GM10847 (cell line): ENCODE measurements around the gene MED31.
A peak's percentile ranks its signal among the peaks of the same experiment; 100 is the strongest.

Experiments used
- POLR2A ChIP-seq: IDR thresholded peaks from 2 replicates; pipeline ENCODE4 v1.6.1; 2011; ENCODE audit not compliant: insufficient read length; ENCODE audit errors: extremely low read depth

MED31 gene

DNA sequence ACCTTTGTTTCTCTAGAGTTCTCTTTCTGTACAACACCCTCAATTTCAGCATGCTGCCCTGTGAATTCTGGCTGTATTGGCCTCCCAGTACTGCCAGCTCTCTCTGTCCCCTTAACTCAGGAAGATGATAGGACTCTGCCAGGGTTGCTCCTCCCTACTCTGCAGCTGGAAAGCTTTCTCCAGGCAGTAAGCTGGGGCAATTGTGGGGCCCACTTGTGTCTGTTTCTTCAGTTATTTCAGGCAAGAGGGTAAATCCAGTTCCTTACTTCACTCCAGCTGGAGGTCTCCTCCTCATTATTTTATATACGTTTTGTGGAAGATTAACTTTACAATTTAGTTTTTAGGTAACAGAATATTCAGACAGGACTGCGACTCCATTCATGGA, 10.1 kb upstream of the MED31 start:
- no peak for TF ChIP-seq POLR2A

- TF ChIP-seq POLR2A = no peak
These were observed 9.5 kb upstream of the MED31 start for GRCh38 chr17:6660805-6661463.

- no peak for TF ChIP-seq POLR2A
These were observed 8.7 kb upstream of the MED31 start for GRCh38 chr17:6660101-6660500.

DNA sequence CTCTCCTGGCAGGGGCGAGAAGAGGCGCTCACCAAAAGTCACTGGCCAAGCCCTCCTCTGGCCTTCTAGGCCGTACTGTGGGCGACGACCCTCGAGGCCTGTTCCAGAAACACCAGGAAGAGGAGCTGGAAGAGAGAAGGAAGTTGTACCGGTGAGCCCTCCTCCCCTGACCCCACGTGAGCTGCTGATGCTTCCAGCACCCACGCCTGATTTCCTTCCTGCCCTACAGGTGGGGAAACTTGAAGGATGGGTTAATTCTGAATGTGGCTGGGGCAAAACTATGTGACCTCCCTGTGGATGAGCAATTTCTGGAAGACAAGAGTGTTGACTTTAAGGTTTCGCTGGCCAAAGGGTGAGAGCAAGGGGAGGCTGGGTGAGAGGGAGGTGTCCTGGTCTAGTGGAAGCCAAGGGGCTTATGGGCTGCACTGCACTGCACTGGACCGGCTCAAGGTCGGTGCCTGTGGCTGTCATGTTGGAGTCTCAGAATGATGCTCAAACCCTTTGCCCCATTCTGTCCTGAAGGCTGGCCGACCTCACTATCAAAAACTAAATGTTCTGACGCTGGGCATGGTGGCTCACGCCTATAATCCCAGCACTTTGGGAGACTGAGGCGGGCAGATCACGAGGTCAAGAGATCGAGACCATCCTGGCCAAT, 6.4 kb upstream of the MED31 start:
- TF ChIP-seq POLR2A = no peak

DNA sequence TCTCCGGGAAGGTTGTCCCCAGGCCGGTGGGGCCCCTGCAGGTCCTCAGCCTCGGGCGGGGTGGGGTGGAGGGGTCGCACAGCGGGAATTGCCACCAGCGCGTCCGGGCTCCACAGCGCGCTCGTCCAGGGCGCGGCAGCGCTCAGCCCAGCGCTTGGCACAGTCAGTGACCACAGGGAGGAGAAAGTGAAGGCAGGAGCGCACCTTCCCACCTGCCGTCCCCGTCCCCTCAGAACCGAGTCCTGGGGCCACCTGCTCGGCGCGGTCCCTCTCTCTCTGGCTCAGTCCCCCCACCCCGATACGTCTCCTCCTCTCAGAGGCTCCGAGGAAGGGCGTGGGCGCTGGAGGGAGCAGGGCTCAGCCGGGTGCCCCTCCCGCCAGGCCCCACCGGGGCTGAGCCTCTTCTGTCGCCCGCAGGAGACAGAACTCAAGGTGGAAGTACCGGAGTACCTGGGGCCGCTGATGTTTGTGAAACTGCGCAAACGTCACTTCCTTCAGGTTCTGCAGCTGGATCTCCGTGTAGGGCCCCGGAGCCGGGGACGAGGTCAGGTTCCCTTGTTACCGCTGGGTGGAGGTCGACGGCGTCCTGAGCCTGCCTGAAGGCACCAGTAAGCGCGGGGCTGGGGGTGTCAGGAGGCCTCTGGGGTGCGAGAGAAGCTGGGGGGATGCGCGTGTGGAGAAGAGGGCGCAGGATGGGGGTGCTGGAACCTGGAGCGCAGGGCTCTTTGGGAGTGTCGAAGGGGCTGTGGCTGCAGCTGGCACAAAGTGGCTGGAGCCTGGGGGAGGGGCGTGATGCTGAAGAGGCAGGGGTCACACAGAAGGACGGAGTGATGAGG, 5.6 kb upstream of the MED31 start:
- TF ChIP-seq POLR2A = peak; percentile 22

- no peak for TF ChIP-seq POLR2A
These were observed 3.7 kb upstream of the MED31 start for GRCh38 chr17:6654841-6655731.

- no peak for TF ChIP-seq POLR2A
These were observed 581 bp upstream of the MED31 start for GRCh38 chr17:6651919-6652452.

DNA sequence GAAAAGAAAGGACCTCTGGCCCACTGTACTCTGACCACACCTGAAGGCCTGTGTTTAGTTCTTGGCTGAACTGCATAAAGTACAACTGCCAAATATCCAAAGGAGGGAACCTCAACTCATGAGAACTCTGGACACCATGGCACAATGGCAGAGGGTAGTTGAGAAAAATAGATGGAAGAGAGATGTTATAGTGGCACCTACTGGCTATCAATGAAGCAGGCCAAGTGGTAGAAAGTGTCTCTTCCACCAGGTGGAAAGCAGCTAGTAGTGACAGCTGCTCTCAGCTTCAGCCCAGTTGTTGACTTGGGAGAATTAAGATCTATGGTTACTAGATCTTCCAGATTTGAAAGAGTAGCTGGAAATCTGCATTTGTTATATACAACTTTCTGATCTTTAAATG, 3.2 kb downstream of the MED31 start:
- no peak for TF ChIP-seq POLR2A

- TF ChIP-seq POLR2A = no peak
These were observed 7.8 kb downstream of the MED31 start for GRCh38 chr17:6643451-6644125.

DNA sequence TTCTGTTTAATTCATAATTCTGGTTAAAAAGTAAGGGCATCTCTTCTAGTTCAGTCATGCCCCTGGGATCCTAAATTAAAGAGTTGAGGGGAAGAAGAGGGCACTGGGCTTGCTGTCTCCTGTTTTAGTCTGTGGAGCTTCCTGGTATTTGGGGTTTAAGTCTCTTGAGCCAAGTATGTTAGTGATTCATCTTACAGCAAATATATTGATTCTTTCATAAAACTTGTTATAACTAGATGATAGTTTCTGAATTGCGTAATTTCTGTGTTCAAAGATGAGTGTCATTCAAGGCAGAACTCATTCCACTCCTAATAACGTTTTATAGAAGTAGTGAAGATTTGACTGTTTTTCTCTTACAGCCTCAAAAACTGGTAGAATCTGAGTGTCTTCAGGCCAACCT, 8.8 kb downstream of the MED31 start:
- TF ChIP-seq POLR2A = no peak

DNA sequence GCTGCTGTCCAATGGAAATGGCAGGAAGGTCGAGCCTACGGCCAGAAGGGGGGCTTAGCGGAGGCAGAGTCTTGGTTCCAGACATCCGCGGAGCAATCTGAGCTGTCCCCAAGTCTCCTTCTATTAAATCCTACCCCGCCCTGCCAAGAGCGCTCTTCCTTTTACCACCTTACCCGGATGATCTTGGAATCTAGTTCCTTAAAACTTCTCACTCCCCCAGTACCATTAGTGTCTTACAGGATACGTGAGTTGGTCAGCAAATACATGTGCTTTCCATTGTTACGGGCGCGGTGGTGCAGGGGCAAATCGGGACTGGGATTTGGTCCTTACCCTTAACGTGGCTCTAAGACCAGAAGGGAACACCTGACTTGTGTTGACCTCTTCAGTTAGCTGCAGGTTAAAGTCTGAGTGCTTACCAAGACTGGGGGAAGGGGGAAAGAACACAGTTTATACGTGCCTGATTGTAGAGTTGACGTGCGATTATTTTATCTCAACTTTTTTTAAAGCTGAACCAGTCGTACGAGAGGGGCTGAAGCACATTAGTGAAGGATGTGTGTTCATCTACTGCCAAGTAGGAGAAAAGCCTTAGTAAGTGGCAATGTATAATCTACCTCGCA, 10.1 kb downstream of the MED31 start:
- TF ChIP-seq POLR2A = no peak

DNA sequence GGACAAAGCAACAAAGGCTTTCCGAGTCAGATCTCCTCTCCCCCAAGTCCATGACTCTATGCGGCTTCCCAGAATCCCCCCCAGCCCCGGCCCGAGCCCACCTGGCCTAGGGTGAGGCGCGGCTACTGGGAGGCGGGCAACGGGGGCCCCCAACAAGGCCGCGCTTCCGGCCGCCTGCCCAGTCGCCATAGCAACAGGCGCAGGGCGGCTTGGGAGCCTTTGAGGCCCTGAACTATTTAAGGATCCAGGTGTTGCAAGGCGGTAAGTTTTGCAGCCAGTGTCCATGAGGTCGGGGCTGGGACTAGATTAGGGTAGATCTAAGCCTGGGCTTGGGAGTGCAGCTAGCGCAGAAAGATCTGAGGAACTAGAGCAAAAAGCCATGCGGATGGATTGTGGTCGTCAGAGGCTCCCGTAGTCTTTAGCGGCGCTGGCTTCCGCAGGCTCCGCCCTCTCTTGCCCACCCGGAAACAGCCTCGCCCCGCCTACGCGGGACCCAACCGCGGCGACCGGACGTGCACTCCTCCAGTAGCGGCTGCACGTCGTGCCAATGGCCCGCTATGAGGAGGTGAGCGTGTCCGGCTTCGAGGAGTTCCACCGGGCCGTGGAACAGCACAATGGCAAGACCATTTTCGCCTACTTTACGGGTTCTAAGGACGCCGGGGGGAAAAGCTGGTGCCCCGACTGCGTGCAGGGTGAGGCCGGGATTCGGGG, 10.7 kb downstream of the MED31 start, which contains the start of the genes KIAA0753 and TXNDC17:
TSS of gene KIAA0753 (minus strand) at position 176 of the 711 bp plus-strand sequence. CDS start 5,608 bp downstream, outside the sequence.
TSS of gene TXNDC17 (plus strand) at position 525 of the 711 bp plus-strand sequence. CDS start at position 548, 23 bp downstream.
- TF ChIP-seq POLR2A = peak; percentile 97
